Mesenchymal stem cell (in vitro differentiated cells and primary cell): Measurements from ENCODE around the gene CNKSR3.
A peak's percentile ranks its signal among the peaks of the same experiment; 100 is the strongest.

Experiments
- DNase-seq: peaks from one replicate; pipeline ENCODE4 v3.0.0-alpha.2; 2013
- H2AFZ ChIP-seq: one replicate; pipeline ENCODE4 v1.6.1; 2013; ENCODE audit warnings: low read depth, mild to moderate bottlenecking, control low read depth, inconsistent platforms, low read length, moderate library complexity
- H2AK5ac ChIP-seq: 2 replicates; pipeline ENCODE4 v1.6.1; 2013; ENCODE audit warnings: low read length, moderate library complexity, mild to moderate bottlenecking, inconsistent platforms; ENCODE audit not compliant: severe bottlenecking
- H2BK120ac ChIP-seq: one replicate; pipeline ENCODE4 v1.6.1; 2013; ENCODE audit warnings: low read depth, mild to moderate bottlenecking, inconsistent platforms, low read length, moderate library complexity
- H2BK12ac ChIP-seq, 2 experiments: one replicate each; pipeline ENCODE4 v1.6.1; 2013; ENCODE audit warnings: inconsistent platforms in 2 of 2, low read length in 2 of 2, mild to moderate bottlenecking in 2 of 2, moderate library complexity in 2 of 2, control low read depth in 1 of 2
- H2BK15ac ChIP-seq: one replicate; pipeline ENCODE4 v1.6.1; 2013; ENCODE audit warnings: mild to moderate bottlenecking, low read depth, inconsistent platforms; ENCODE audit not compliant: poor library complexity, severe bottlenecking
- H2BK5ac ChIP-seq: 2 replicates; pipeline ENCODE4 v1.6.1; 2013; ENCODE audit warnings: low read depth, mild to moderate bottlenecking, low read length, control low read depth, inconsistent platforms; ENCODE audit not compliant: poor library complexity, severe bottlenecking
- H3K14ac ChIP-seq, 2 experiments: one replicate each; pipeline ENCODE4 v1.6.1; 2013; ENCODE audit warnings: inconsistent platforms in 2 of 2, low read length in 2 of 2, control low read depth in 1 of 2, mild to moderate bottlenecking in 1 of 2, moderate library complexity in 1 of 2
- H3K18ac ChIP-seq, 2 experiments: one replicate each; pipeline ENCODE4 v1.6.1; 2013; ENCODE audit warnings: inconsistent platforms in 2 of 2, low read length in 2 of 2, control low read depth in 1 of 2, low read depth in 1 of 2, mild to moderate bottlenecking in 1 of 2
- H3K23ac ChIP-seq, 2 experiments: one replicate each; pipeline ENCODE4 v1.6.1; 2013; ENCODE audit warnings: inconsistent platforms in 2 of 2, low read length in 2 of 2, mild to moderate bottlenecking in 2 of 2, moderate library complexity in 2 of 2, control low read depth in 1 of 2
- H3K27ac ChIP-seq: 2 replicates; pipeline ENCODE4 v1.5.1; 2013; ENCODE audit warnings: mild to moderate bottlenecking, moderate library complexity, low read length, control low read depth, inconsistent platforms; ENCODE audit not compliant: poor library complexity, severe bottlenecking
- H3K27me3 ChIP-seq, 2 experiments: 2 replicates each; pipeline versions ENCODE4 v1.6.1 to v1.7.0; 2013; ENCODE audit warnings: low read length in 2 of 2, mild to moderate bottlenecking in 2 of 2, moderate library complexity in 2 of 2, control low read depth in 1 of 2, inconsistent platforms in 1 of 2; ENCODE audit not compliant: control insufficient read depth in 1 of 2, insufficient read depth in 1 of 2
- H3K36me3 ChIP-seq, 2 experiments: 2 replicates each; pipeline versions ENCODE4 v1.6.1 to v1.7.0; 2013; ENCODE audit warnings: low read length in 2 of 2, control low read depth in 1 of 2, inconsistent platforms in 1 of 2, low read depth in 1 of 2, mild to moderate bottlenecking in 1 of 2; ENCODE audit not compliant: insufficient read depth in 2 of 2, control insufficient read depth in 1 of 2
- H3K4ac ChIP-seq, 2 experiments: one replicate each; pipeline ENCODE4 v1.6.1; 2013; ENCODE audit warnings: inconsistent platforms in 2 of 2, low read length in 2 of 2, mild to moderate bottlenecking in 2 of 2, moderate library complexity in 2 of 2, control low read depth in 1 of 2, low read depth in 1 of 2
- H3K4me1 ChIP-seq: 2 replicates; pipeline ENCODE4 v1.6.1; 2013; ENCODE audit warnings: low read depth, low read length, control low read depth; ENCODE audit not compliant: control insufficient read depth, insufficient read depth
- H3K4me2 ChIP-seq: 2 replicates; pipeline ENCODE4 v1.6.1; 2013; ENCODE audit warnings: low read length, mild to moderate bottlenecking, inconsistent platforms; ENCODE audit not compliant: poor library complexity, severe bottlenecking
- H3K4me3 ChIP-seq, 2 experiments: 2 replicates each; pipeline versions ENCODE4 v1.5.1 to v1.7.0; 2013; ENCODE audit warnings: low read length in 2 of 2, mild to moderate bottlenecking in 2 of 2, control low read depth in 1 of 2, low read depth in 1 of 2; ENCODE audit not compliant: insufficient read depth in 1 of 2
- H3K79me1 ChIP-seq: replicated peaks from 2 replicates; pipeline ENCODE4 v1.6.1; 2013; ENCODE audit warnings: mild to moderate bottlenecking, control low read depth, low read length, inconsistent platforms; ENCODE audit not compliant: poor library complexity, severe bottlenecking
- H3K9ac ChIP-seq: 2 replicates; pipeline ENCODE4 v1.7.0; 2013; ENCODE audit warnings: mild to moderate bottlenecking, low read length, moderate library complexity
- H3K9me3 ChIP-seq: 2 replicates; pipeline ENCODE4 v1.7.0; 2013; ENCODE audit warnings: mild to moderate bottlenecking, low read length; ENCODE audit not compliant: control insufficient read depth
- H4K8ac ChIP-seq: one replicate; pipeline ENCODE4 v1.6.1; 2013; ENCODE audit warnings: inconsistent platforms, mild to moderate bottlenecking, low read length, moderate library complexity
- H4K91ac ChIP-seq: one replicate; pipeline ENCODE4 v1.6.1; 2013; ENCODE audit warnings: mild to moderate bottlenecking, low read length, inconsistent platforms
- WGBS: methylation state at CpG from one replicate; pipeline ENCODE4 v1.1.7; 2013; ENCODE audit warnings: mixed read lengths; 5-methylcytosine and 5-hydroxymethylcytosine counted together

The CNKSR3 gene

GRCh38 chr6:154459513-154459912, 51.0 kb downstream of the CNKSR3 start:
- no peak overlapping the region for H3K23ac ChIP-seq
- H3K4ac ChIP-seq, result no peak overlapping the region
- H2AK5ac ChIP-seq, result peak overlapping the region; percentile 96
- WGBS, result 98% methylated on average over 2 of the region's 6 CpGs
- no peak overlapping the region for H3K18ac ChIP-seq
- H3K4me3 ChIP-seq, result no peak overlapping the region
- no peaks in the 10 kb centered on the region for H3K27me3 ChIP-seq
- H4K91ac ChIP-seq, result no peak overlapping the region
- H3K9ac ChIP-seq, result no peak overlapping the region
- H3K27ac ChIP-seq, result peak overlapping the region; percentile 27
- H3K79me1 ChIP-seq, result peaks cover 35% of the 10 kb centered on the region
- no peaks in the 10 kb centered on the region for H3K36me3 ChIP-seq
- H2AFZ ChIP-seq, result no peak overlapping the region
- H2BK12ac ChIP-seq, result no peak overlapping the region
- H3K4me1 ChIP-seq, result peaks cover 24% of the 10 kb centered on the region
- H2BK120ac ChIP-seq, result no peak overlapping the region
- H2BK5ac ChIP-seq, result no peak overlapping the region
- no peak overlapping the region for H4K8ac ChIP-seq
- DNase-seq, result no peak
- H3K4me2 ChIP-seq, result no peak overlapping the region
- no peak overlapping the region for H2BK15ac ChIP-seq
- no peaks in the 10 kb centered on the region for H3K9me3 ChIP-seq
- H3K14ac ChIP-seq, result no peak overlapping the region

- no peaks in the 10 kb centered on the region for H3K9me3 ChIP-seq
- no peaks in the 10 kb centered on the region for H3K36me3 ChIP-seq
- no peak overlapping the region for H3K4me2 ChIP-seq
- H3K18ac ChIP-seq, result no peak overlapping the region
- H3K14ac ChIP-seq, result no peak overlapping the region
- peaks cover 38% of the 10 kb centered on the region for H3K79me1 ChIP-seq
- no peak overlapping the region for H2BK120ac ChIP-seq
- H2AK5ac ChIP-seq, result peak overlapping the region; percentile 72
- H3K23ac ChIP-seq, result no peak overlapping the region
- no peak overlapping the region for H3K4ac ChIP-seq
- H3K4me1 ChIP-seq, result peaks cover 26% of the 10 kb centered on the region
- no peak overlapping the region for H4K91ac ChIP-seq
- no peak overlapping the region for H2BK5ac ChIP-seq
- no peak overlapping the region for H2BK12ac ChIP-seq
- no peaks in the 10 kb centered on the region for H3K27me3 ChIP-seq
- DNase-seq, result no peak
- no peak overlapping the region for H3K4me3 ChIP-seq
- no peak overlapping the region for H2BK15ac ChIP-seq
- WGBS, result 62% methylated on average over 4 of the region's 8 CpGs
- H3K9ac ChIP-seq, result no peak overlapping the region
- H4K8ac ChIP-seq, result no peak overlapping the region
- H3K27ac ChIP-seq, result no peak overlapping the region
- H2AFZ ChIP-seq, result no peak overlapping the region
Measured at GRCh38 chr6:154458565-154459470, 51.7 kb downstream of the CNKSR3 start.

GRCh38 chr6:154457881-154458284, 52.6 kb downstream of the CNKSR3 start:
- Histone ChIP-seq H4K8ac (no peak overlapping the region), H2BK120ac (no peak overlapping the region), H3K18ac (peak overlapping the region in 1 of 2 experiments; percentile 56), H3K23ac (no peak overlapping the region), H3K4me2 (no peak overlapping the region), H4K91ac (no peak overlapping the region), H3K36me3 (no peaks in the 10 kb centered on the region), H3K27ac (no peak overlapping the region), H2BK12ac (no peak overlapping the region), H2BK15ac (no peak overlapping the region), H3K4me1 (peaks cover 26% of the 10 kb centered on the region), H3K9me3 (no peaks in the 10 kb centered on the region), H2AFZ (no peak overlapping the region), H3K27me3 (no peaks in the 10 kb centered on the region), H2AK5ac (peak overlapping the region; percentile 26), H3K79me1 (peaks cover 33% of the 10 kb centered on the region), H3K14ac (no peak overlapping the region), H3K4ac (no peak overlapping the region), H3K4me3 (no peak overlapping the region), H3K9ac (no peak overlapping the region), H2BK5ac (no peak overlapping the region)
- DNase-seq, result no peak
- WGBS, result 92% methylated on average over 4 of the region's 5 CpGs

- no peak overlapping the region for H2BK120ac ChIP-seq
- no peak overlapping the region for H2BK15ac ChIP-seq
- no peaks in the 10 kb centered on the region for H3K9me3 ChIP-seq
- no peaks in the 10 kb centered on the region for H3K36me3 ChIP-seq
- peaks cover 21% of the 10 kb centered on the region for H3K4me1 ChIP-seq
- H3K18ac ChIP-seq, result peak overlapping the region in 1 of 2 experiments; percentile 29
- no peak overlapping the region for H3K4ac ChIP-seq
- no peak overlapping the region for H2BK5ac ChIP-seq
- H3K14ac ChIP-seq, result no peak overlapping the region
- peak overlapping the region; percentile 11 for H3K27ac ChIP-seq
- H3K27me3 ChIP-seq, result no peaks in the 10 kb centered on the region
- peak overlapping the region; percentile 75 for H2AK5ac ChIP-seq
- H3K4me2 ChIP-seq, result peak overlapping the region; percentile 28
- no peak overlapping the region for H3K23ac ChIP-seq
- 56% methylated on average over 13 of the region's 13 CpGs for WGBS
- no peak overlapping the region for H3K9ac ChIP-seq
- peaks cover 30% of the 10 kb centered on the region for H3K79me1 ChIP-seq
- peak; percentile 80 for DNase-seq
- H2BK12ac ChIP-seq, result no peak overlapping the region
- H4K8ac ChIP-seq, result peak overlapping the region; percentile 61
- H4K91ac ChIP-seq, result peak overlapping the region; percentile 11
- no peak overlapping the region for H3K4me3 ChIP-seq
- no peak overlapping the region for H2AFZ ChIP-seq
Measured at GRCh38 chr6:154457046-154457713, 53.3 kb downstream of the CNKSR3 start.
